Measurements from ENCODE around the gene MBD2. TPM values are rescaled to one million over a fixed set of nuclear protein-coding genes. Genes with fewer than 3 reads are reported as not detected.
"Not testable (repeated sequence)": the region's sequence is repeated elsewhere in the genome, so short reads cannot be mapped to it uniquely, and the experiment has no call there.

MBD2 gene
- total RNA-seq, 1 experiment from 2014 or later, result 28.5 TPM

DNA sequence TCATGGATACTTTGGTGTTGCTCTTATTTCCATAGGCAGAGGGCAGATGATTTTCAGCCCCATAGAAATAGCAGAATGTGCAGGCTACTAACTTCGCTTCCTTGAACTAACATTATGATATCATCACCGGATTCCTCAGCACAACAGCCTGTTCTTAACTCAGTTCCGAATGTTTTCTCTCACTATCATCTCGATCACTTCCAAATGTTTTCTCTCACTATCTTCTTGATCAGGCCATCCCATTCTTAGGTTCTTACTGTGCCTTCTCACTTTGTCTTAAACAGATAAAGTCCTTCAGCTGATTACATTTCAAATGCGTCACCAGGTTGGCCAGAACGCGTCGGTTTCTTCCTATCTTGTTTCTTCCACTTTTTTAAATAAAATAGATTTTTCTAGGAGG is 11.4 kb upstream of the MBD2 start:
- no peak for DNase-seq (ENCODE audit: low read depth)

DNA sequence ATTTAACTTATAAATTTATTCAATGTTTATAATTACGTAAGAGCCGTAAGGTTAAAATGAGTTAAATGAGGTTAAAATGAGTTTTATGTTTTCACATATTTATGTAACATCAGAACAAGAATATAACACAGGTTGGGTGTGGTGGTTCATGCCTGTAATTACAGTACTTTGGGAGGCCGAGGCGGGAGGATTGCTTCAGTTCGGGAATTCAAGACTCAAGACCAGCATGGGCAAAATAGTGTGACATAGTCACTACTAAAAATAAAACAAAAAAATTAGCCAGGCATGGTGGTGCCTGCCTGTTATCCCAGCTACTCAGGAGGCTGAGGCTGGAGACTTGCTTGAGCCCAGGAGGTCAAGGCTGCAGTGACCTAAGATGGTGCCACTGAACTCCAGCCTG is 9.3 kb upstream of the MBD2 start:
- DNase-seq (ENCODE audit: low read depth), result no peak

DNA sequence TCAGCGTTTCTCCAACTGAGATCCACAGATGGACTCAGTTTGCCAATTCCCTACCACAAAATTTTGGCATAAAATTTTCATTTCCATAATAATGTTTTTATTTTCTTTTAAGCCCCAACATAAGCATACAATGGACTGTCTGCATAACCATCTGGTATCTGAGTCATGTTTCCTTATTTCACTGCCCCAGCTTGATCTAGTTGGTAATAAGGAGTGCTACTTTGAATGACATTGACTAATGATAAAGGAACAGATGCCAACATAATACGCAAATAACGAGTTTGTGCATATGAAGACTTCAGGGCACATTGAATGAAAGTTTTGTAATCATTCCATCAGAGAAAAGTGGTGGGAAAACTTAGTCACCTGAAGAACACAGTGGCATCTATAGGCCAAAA is 8.8 kb upstream of the MBD2 start:
- peak; percentile 43 for DNase-seq (ENCODE audit: low read depth)

DNA sequence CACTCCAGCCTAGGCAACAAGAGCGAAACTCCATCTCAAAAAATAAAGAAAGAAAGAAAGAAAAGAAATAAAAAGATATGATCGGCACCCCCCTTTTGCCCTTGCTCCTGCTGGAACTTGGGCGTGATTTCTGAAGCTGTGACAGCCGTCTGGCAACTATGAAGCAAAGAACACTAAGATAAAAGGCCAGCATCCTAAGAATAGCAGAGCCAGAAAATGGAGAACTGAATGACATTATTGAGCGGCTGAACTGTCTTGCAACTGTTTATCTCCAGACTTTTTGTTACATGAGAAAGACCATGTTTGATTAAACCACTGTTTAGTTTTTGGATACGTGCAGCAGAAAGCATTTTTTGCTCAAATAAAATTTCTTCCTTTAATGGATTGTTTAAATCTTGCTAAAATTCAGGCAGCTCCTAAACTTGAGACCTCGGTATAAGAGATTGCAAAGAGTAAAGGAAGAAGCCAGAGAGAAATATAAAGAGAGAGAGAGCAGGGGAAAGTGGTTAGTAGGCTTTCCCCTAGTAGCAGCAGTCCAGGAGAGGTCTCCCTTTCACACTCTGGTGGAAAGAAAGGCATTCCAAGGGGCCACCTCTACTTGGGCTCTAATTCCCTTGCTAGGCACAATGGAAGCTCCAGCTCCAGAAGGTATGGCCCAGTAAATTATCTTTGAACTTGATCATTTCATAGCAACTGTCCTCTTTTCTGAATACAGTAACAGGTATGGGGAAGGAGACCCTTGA is 8.2 kb upstream of the MBD2 start:
- DNase-seq (ENCODE audit: low read depth), result no peak

DNA sequence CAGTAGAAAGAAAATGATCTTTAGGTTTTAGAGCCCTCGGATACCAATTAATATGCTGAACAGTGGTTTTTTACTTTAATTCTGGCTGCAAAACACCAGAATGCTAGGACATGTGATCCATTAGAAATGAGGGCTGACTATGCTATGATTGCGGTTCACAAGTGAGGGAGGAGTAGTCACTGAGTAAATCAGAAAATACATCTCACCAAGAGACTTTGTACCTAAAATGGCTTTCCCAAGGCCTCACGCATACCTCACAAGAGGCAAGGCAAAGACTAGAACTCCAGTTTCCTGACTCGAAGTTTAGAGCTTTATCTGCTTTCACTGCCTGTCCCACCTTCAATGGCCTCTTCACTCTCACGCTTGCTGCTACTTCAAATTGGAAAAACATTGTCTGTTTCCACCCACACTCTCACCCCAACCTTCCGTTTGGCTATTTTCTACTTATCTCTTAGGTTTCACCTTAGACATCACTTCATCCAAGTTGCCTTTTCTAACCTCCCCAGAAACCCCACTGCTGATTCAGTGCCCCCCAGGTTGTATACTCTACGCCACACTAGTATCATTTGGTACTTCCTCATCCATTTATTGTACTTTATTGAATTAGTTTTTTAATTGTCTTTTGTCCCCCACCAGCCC is 5.1 kb upstream of the MBD2 start:
- no peak for DNase-seq (ENCODE audit: low read depth)

DNA sequence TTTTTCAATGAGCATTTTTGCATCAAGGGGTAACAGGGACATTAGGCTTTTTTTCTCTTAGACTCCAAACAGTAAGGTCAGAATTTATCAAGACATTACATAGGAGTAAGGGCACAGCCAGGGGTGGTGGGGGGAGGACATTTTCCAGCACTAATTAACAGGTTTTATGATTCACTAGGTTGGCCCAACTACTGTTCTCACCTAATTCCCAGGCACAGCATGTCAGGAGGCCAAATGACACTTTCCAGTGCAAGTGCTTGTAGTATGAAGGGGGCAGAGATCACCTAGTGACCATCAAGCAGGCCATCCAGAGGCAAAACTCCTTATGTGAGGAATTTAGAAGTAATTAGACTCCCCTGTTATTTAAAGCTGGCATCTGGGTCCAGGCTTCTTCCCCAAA is 3.9 kb upstream of the MBD2 start:
- DNase-seq (ENCODE audit: low read depth), result no peak

DNA sequence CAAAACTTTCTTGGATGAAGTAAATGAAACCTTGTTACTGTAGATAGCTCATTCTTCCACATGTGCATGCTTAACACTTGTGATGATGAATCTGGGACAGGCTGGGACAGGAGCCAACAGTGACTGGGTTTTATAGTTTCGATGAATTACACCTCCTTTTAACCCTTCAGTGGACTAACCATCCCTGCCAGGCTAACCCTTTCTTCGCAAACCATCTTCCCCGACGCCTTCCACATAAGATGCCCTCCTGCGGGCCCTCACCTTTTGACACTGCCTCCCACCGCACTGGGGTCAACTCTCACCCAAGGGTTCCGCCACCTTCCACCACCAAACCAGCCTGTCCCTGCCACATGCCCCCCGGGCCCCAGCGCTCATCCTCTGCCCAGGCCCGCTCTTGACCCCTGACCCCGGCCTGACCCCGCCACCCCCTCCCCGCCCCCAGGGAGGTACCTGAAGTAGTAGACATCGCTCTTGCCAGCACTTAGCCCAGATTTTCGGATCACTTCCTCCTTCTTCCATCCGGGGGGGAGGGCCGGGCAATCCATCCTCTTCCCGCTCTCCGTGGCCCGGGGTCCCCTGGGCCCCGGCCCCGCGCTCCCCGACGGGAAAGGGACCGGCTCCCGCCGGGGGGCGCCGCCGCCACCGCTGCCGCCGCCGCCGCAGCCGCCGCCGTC is 764 bp downstream of the MBD2 start:
- DNase-seq (ENCODE audit: low read depth), result peak; percentile 89

DNA sequence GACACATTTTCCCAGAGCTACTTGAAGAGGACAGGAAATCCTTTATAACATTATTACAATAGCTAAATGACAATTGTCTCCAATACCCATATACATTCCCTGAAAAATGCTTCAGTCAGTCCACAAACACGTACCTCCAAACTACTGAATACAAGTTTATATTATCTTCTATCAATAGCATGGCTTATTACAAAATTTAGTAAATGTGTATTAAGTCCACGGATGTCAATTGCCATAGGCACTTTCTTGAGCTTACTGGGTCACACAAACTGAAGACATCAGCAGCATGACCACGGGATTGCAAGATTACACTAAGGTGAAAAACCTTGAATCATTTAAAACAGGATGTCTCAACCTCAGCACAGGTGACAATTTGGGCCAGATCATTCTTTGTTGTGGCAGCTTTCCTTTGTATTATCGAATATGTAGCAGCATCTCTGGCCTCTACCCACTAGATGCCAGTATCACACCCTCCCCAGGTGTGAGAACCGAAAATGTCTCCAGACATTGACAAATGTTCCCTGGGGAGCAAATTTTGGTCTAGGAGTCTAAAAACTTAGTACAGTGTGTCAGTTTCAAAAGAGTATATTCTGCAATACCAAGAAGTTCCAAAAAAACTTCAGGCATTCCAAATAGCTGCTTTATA is 1.4 kb downstream of the MBD2 start:
- DNase-seq (ENCODE audit: low read depth), result no peak

DNA sequence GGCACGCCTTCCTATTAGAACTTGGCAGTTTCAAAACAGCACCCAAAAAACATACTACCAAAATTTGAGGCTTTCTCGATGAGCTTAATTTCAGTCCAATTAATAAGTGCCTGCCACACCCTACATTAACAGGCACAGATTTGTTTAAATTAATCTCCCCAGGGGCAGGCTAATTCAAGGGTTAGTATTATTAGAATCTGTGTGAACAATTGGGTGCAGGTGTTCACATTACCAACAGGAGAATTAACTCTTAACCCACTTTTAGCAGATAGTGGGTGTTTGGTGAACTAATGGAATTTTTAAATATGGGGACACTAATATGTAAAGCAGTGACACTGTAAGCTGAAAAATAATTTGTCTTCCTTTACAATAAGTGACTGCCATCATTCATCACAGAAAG is 4.1 kb downstream of the MBD2 start:
- DNase-seq (ENCODE audit: low read depth), result no peak

DNA sequence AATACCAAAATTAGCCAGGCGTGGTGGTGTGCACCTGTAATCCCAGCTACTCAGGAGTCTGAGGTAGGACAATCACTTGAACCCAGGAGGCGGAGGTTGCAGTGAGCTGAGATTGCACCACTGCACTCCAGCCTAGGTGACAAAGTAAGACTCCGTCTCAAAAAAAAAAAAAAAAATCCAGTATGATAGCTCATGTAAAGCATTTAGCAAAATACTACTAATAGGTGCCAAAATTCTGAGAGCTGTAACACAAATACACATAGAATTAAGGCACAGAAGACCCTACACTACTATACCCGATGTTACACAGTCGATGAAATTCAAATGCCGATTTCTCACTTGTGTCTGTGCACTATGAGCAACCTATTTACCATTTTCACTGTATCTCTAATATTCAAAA is 5.7 kb downstream of the MBD2 start:
- not testable (repeated sequence) for DNase-seq (ENCODE audit: low read depth)

DNA sequence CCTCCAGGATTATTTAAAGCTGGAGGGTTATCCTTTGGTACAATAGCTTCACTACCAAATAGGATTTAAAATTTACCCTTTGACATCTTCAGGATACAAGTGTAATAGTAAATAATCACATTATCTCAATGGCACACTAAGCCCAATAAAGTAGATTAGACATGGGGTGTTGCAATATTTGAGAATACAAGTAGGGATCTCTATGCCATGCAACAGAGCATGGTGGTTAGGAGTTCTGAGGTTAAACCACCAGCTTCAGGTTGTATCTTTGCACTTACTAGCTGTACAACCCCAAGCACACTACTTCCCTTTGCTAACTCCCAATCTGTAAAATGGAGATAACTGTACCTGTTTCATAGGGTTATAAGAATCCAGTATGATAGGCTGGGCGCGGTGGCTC is 6.2 kb downstream of the MBD2 start:
- DNase-seq (ENCODE audit: low read depth), result no peak

DNA sequence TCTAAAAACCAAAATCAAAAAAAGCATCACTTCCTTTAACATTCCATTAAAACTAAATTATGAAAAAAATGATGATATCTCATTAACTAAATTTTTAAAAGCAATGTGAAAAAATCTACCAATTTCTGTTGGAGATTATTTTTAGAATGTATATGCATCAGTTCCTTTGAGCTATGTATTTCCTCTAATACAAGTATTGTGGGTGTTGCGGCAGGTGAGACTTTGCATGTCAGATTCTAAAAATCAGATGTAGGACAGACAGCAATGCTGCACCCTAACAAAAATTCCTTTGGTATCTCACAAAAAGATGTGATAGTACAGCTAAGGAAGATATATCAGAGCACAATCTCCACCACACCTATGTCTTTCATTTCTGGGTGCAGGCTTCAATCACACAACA is 6.8 kb downstream of the MBD2 start:
- DNase-seq (ENCODE audit: low read depth), result no peak

DNA sequence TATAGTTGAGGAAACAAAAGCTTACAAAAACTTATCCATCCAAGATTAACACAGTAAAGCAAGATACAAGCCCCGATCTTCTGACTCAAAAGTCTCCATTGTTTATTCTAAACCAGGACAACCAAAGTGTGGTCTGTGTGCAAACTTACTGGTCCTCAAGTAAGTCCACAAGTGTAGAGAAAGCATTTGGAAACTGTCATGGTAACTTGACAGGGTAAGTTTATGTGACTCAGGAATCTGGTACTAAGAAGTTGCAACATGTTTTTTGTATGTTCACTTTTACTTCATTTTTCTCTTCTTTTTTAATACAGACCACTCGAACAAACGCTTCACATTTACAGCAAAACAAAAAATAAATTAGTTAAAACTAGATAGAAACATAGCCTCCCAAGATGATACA is 9.4 kb downstream of the MBD2 start:
- peak; percentile 44 for DNase-seq (ENCODE audit: low read depth)

DNA sequence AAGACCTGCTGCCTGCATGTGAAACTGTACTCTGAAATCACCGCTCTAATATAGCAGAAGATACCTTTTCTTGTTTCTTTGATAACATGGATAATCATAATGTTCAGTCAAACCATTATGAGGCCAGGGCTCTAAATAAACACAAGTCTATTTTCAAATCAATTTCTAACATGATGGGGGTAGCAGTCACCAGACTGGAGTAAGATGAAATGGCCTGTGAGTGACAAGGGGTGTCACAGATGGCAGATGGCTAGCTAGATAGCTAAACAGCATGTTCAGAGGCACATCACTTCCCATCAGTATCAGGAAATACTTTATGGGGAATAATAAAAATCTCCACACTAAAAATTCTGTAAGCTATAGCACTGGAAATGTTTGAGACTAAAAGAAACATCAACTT is 14.0 kb downstream of the MBD2 start:
- DNase-seq (ENCODE audit: low read depth), result peak; percentile 7

DNA sequence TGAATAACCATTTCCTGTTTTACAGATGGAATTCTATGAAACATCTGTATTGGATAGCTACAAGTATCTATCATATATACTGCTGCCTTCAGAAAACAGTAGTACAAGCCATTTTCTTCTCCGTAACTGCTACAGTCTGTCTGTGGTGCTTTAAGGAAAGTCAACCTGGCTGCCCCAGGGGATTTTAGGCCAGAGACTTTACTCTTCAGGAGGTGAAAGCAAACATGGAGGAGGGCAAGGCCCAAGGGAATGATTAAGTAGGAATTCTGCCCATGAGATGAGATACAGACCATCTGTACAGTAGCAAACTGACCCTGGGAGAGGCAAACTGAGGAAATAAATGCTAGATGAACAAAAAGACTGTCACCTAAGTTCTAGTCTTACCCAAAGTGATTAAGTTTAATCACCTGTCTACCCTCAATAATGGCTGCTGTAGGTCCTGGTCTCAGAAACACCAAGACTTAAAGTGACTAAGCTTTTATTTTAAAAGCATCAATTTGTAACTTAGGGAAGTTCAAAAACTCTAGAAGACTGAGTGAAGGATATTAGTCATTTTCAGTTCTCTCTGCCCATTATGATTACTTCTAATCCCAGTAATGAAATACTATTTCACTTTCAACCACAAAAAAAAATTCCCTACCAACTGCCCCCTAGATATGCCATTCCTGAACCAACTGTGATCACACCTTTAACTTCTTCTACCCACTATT is 14.8 kb downstream of the MBD2 start:
- peak; percentile 55 for DNase-seq (ENCODE audit: low read depth)

DNA sequence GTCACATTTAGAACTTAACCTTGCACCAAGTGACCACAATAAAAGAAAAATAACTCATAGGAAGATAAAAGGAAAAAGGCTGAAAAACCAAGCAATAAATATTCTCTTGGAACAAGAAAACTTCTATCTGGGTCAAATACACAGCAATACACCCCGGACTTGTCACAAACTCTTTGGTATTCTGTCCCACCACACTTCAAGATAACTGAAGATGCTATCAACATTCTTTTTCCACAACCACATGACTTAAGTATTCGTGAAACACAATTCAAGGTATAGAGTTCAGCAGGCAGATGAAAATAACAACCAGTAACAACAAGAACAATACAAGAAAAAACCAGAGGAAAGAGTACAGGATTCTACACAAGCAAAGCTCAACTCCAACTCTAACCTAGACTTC is 18.0 kb downstream of the MBD2 start:
- DNase-seq (ENCODE audit: low read depth), result no peak

DNA sequence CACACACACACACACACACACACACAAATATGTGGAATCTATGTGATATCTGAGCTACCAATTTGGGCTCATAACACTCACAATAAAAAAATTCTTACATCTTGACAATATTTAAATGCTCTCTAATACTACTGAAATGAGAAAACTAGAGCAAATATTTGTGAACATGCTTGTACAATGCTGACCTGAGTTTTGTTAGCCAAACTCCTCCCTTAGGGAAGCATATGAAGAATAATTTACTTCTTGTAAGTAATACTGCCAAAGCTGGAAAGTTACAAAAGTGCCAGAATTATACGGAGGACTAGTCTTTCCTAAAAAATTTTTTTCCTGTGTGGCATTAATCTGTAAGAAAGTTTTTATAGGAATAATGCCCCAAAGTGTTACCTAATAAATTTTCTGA is 18.5 kb downstream of the MBD2 start:
- no peak for DNase-seq (ENCODE audit: low read depth)

DNA sequence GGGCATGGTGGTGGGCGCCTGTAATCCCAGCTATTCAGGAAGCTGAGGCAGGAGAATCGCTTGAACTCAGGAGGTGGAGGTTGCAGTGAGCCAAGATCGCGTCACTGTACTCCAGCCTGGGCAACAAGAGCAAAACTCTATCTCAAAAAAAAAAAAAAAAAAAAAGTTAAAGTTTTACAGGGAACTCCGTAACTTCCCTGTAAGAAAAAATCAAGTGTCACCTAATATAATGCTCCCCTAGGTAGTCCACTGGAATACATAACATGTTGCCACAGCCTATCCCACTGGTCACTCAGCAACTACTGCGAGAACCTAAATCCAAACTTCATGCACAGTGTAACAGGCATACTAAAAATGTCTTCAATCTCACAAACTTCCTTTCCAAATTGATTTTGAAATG is 19.0 kb downstream of the MBD2 start:
- not testable (repeated sequence) for DNase-seq (ENCODE audit: low read depth)

DNA sequence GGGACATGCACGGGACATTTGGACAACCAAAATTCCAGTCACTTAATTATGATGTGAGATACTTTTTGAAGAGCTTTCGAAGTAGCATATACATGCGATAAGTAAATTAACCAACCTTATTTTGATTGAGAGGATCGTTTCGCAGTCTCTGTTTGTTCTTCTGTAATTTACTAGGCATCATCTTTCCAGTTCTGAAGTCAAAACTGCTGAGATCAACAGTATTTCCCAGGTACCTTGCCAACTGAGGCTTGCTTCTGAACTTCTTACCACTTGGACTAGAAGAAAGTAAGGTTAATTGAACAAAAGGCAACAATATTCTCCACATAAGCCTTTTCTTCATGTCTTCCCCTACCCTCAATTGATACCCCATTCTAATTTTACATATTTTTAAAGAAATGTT is 19.6 kb downstream of the MBD2 start:
- DNase-seq (ENCODE audit: low read depth), result no peak

DNA sequence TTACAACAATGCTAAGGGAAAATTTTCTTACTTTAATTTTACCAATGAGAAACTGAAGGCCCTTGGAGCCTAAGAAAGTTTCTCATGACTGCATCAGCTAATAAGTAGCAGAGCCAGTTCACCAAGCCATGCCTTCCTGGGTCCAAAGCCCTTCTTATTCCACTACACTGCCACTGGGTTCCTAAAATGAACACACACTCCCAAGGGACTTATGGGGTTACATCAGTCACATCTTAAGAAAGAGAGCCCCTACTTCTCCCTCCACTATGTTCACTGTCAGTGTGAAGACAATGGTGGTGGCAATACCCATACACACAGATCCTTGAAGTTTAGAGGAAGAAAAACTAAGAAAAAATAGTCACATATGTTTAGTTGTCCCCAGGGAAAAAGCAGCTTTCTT is 20.6 kb downstream of the MBD2 start:
- no peak for DNase-seq (ENCODE audit: low read depth)

DNA sequence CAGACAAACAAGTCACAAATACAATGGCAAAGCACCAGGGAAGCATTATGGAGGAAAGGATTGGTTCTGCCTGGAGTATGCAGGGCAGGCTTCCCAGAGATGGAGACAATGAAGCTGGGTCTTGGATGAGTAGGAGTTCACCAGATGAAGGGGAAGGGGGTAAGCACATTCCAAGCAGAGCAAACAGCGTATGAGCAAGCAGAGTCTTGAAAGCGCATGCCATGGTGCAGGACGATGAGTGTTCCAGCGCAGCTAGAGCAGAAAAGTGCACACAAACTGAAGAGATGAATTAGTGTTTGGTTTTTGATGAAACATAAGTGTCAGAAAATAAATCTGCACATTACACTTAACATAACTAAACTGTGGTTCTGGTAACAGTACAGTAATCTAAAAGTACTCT is 21.6 kb downstream of the MBD2 start:
- no peak for DNase-seq (ENCODE audit: low read depth)

Measured in LHCN-M2 (cell line).